T-helper 1 cell (primary cell): ENCODE data around the gene RBBP8.
A peak's percentile ranks its signal among the peaks of the same experiment; 100 is the strongest.
"Not testable (repeated sequence)": the region's sequence is repeated elsewhere in the genome, so short reads cannot be mapped to it uniquely, and the experiment has no call there.

Experiments used
- DNase-seq, 5 donors: peaks; one replicate each; pipeline ENCODE4 v3.0.0-alpha.2; 2012 to 2020
- total RNA-seq, 4 donors: gene quantifications; one replicate each; lab custom pipeline; 2026; lab: John Stamatoyannopoulos, UW

Gene RBBP8
- 5.3 to 7.0 (median 6.1) reads per million in 4 donors for total RNA-seq

- peak; percentile 64 to 90 (median 74) for DNase-seq
Measured at GRCh38 chr18:22933206-22933965, at the start of gene RBBP8. Gene RBBP8 (plus strand): TSS chr18:22933328. CDS start chr18:22936852, 3,524 bp downstream.

GRCh38 chr18:22883827-22884226 lies 49.3 kb upstream of the RBBP8 start:
- DNase-seq = no peak

GRCh38 chr18:22885694-22886093 lies 47.4 kb upstream of the RBBP8 start:
- DNase-seq = not testable (repeated sequence)

GRCh38 chr18:22899421-22899820 lies 33.7 kb upstream of the RBBP8 start:
- DNase-seq = no peak

- no peak for DNase-seq
Measured at GRCh38 chr18:22900558-22901238, 32.4 kb upstream of the RBBP8 start.

- DNase-seq = no peak
Measured at GRCh38 chr18:22902093-22902492, 31.0 kb upstream of the RBBP8 start.

- DNase-seq = not testable (repeated sequence)
Measured at GRCh38 chr18:22903248-22903647, 29.9 kb upstream of the RBBP8 start.

- no peak for DNase-seq
Measured at GRCh38 chr18:22912149-22912548, 21.0 kb upstream of the RBBP8 start.

GRCh38 chr18:22912835-22913234 lies 20.3 kb upstream of the RBBP8 start:
- no peak for DNase-seq

- no peak for DNase-seq
Measured at GRCh38 chr18:22913861-22914260, 19.3 kb upstream of the RBBP8 start.

- no peak for DNase-seq
Measured at GRCh38 chr18:22914633-22915032, 18.5 kb upstream of the RBBP8 start.

GRCh38 chr18:22915337-22915736 lies 17.8 kb upstream of the RBBP8 start:
- no peak for DNase-seq

- no peak for DNase-seq
Measured at GRCh38 chr18:22921772-22922171, 11.4 kb upstream of the RBBP8 start.

- no peak for DNase-seq
Measured at GRCh38 chr18:22924589-22924988, 8.5 kb upstream of the RBBP8 start.

- DNase-seq = no peak
Measured at GRCh38 chr18:22926454-22926853, 6.7 kb upstream of the RBBP8 start.

GRCh38 chr18:22928339-22928738 lies 4.8 kb upstream of the RBBP8 start:
- DNase-seq = no peak

GRCh38 chr18:22930089-22930713 lies 2.9 kb upstream of the RBBP8 start:
- peak; percentile 42 to 73 (median 60) for DNase-seq

GRCh38 chr18:22932885-22933205 lies 283 bp upstream of the RBBP8 start:
- no peak for DNase-seq

GRCh38 chr18:22933966-22934423 lies 867 bp downstream of the RBBP8 start:
- DNase-seq = no peak

- DNase-seq = no peak
Measured at GRCh38 chr18:22934789-22935188, 1.7 kb downstream of the RBBP8 start.

- peak in 1 of 5 donors; percentile 12 for DNase-seq
Measured at GRCh38 chr18:22935431-22935830, 2.3 kb downstream of the RBBP8 start.

GRCh38 chr18:22936515-22936914 lies 3.4 kb downstream of the RBBP8 start:
- no peak for DNase-seq

- DNase-seq = no peak
Measured at GRCh38 chr18:22939649-22940048, 6.5 kb downstream of the RBBP8 start.

GRCh38 chr18:22943847-22944246 lies 10.7 kb downstream of the RBBP8 start:
- DNase-seq = no peak
